HG03025 (cell line): ENCODE results near the gene ZNF441.
"Not testable (repeated sequence)": the region's sequence is repeated elsewhere in the genome, so short reads cannot be mapped to it uniquely, and the experiment has no call there.

Source experiments
- ATAC-seq: cut with Tn5 transposase; IDR thresholded peaks from one replicate; pipeline ENCODE4 v1.9.1; 2021; ENCODE audit warnings: mild to moderate bottlenecking, moderate library complexity; ENCODE audit not compliant: unreplicated experiment, low FRiP score

Gene ZNF441

DNA sequence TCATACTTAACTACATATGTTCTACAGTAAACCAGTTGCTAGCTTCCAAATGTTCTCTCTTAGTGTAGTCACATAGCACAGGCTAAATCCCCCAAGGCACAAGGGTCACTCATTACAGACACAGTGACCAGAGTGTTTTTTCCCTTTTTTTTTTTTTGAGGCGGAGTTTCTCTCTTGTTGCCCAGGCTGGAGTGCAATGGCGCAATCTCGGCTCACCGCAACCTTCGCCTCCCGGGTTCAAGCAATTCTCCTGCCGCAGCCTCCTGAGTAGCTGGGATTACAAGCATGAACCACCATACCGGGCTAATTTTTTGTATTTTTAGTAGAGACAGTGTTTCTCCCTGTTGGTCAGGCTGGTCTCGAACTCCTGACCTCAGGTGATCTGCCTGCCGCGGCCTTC lies 9.9 kb downstream of the ZNF441 start:
- ATAC-seq = not testable (repeated sequence)

DNA sequence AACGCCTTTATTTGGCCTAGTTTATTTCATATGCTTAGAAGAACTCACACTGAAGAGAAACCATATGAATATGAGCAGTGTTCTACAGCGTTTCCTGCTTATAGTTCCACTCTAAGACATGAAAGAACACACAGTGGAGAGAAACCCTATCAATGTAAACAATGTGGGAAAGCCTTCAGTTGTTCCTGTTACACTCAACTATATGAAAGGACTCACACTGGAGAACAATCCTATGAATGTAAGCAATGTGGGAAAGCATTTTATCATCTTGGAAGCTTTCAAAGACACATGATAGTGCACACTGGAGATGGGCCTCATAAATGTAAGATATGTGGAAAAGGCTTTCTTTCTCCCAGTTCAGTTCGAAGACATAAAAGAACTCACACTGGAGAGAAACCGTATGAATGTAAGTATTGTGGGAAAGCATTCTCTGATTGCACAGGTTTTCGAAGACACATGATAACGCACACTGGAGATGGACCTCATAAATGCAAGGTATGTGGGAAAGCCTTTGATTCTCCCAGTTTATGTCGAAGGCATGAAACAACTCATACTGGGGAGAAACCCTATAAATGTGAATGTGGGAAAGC lies 13.7 kb downstream of the ZNF441 start:
- ATAC-seq = no peak

DNA sequence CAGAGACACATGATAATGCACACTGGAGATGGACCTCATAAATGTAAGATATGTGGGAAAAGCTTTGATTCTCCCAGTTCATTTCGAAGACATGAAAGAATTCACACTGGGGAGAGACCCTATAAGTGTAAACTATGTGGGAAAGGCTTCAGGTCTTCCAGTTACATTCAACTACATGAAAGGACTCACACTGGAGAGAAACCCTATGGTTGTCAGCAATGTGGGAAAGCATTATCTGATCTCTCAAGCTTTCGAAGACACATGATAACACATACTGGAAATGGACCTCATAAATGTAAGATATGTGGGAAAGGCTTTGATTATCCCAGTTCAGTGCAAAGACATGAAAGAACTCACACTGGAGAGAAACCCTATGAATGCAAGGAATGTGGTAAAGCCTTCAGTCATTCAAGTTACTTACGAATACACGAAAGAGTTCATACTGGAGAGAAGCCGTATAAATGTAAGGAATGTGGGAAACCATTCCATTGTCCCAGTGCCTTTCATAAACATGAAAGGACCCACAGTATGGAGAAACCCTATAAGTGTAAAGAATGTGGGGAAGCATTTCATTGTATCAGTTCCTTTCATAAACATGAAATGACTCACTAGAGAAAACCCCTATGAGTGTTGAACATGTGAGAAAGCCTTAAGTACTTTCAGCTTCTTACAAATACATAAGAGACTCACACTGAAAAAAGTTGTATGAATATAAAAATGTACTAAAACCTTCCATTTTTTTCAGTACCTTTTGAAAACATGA lies 14.7 kb downstream of the ZNF441 start:
- ATAC-seq = no peak

DNA sequence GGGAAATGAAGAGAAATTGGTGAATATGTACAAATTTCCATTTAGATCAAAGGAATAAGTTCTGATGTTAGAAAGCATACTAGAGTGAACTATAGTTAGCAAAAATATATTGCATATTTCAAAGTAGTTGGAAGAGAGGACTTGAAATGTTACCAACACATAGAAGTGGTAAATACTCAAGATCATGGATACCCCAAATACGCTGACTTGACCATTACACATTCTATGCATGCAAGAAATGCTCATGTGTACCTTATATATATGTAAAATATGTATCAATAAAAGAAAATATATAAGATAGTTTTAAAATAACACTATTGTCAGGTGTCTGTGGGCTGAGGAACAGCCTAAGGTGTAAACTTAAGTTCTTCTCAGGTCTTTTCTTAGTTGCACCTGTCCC lies 17.0 kb downstream of the ZNF441 start:
- ATAC-seq = no peak

DNA sequence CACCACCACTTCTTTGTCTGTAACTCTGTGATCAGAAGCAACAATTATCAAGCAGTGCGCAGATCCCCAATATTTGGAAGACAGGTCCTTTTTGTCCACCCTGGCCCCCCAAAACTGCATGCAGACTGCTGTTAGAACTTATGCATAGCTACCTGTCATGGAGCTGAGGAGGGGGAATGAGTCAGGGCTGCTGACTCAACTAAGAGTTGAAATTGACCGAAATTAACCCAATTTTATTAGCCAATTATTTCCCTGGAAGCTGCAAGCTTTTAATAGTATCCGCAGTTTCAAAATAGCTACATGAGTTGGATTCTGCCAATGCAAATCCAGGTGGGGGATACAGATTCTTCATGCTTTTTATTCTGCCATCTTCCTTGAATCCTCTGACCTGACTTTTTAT lies 17.6 kb downstream of the ZNF441 start:
- no peak for ATAC-seq

DNA sequence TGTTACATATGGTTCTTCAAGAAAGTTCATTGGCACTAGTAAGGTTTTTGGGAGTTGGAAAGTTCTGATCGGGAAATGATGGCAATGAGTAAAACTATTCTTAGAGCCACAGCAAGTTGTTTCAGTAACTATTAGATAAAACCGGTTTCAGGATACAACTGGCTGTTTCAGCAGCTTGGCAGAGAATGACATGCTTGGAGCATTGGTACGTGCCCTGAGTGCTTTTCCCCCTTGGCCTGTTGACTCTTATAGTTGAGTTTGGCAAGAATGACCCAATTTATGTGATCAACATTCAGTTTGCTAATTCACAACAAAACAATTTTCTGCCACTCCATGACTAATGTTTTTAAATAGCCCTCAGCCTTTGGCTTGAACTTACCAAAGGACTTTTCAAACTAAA lies 20.7 kb downstream of the ZNF441 start:
- ATAC-seq = no peak

DNA sequence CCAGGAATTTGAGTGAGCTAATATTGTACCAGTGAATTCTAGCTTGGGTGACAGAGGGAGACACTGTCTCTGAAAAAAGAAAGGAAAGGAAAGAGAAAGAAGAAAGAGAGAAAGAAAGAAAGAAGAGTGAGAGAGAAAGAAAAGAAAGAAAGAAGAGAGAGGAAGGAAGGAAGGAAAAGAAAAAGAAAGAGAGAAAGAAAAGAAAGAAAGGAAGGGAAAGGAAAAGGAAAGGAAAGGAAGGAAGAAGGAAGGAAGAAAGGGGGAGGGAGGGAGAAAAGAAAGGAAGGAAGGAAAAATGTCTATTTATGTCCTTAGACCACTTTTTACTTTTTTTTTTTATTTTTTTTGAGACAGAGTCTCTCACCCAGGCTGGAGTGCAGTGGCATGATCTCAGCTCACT lies 26.1 kb downstream of the ZNF441 start:
- ATAC-seq = no peak

DNA sequence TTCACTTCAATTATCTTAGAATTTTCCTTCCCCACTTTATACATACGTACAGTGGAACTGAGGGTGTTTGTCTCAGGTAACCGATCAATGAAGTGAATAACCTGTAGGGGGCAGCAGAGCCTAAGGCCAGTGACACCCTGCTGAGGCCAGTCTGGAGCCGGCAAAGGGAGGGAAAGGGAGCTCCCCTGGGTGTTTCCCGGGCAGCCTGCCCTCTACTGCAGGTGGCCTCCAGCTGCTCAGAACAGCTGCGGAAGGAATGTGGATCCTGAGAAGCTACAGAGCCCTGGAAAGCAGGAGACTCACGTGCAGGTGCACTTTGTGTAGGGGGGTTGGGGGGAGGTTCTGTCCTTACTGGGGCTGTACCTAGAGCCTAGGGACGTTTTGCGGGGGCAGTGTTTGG lies 30.7 kb downstream of the ZNF441 start:
- peak; percentile 40 for ATAC-seq

DNA sequence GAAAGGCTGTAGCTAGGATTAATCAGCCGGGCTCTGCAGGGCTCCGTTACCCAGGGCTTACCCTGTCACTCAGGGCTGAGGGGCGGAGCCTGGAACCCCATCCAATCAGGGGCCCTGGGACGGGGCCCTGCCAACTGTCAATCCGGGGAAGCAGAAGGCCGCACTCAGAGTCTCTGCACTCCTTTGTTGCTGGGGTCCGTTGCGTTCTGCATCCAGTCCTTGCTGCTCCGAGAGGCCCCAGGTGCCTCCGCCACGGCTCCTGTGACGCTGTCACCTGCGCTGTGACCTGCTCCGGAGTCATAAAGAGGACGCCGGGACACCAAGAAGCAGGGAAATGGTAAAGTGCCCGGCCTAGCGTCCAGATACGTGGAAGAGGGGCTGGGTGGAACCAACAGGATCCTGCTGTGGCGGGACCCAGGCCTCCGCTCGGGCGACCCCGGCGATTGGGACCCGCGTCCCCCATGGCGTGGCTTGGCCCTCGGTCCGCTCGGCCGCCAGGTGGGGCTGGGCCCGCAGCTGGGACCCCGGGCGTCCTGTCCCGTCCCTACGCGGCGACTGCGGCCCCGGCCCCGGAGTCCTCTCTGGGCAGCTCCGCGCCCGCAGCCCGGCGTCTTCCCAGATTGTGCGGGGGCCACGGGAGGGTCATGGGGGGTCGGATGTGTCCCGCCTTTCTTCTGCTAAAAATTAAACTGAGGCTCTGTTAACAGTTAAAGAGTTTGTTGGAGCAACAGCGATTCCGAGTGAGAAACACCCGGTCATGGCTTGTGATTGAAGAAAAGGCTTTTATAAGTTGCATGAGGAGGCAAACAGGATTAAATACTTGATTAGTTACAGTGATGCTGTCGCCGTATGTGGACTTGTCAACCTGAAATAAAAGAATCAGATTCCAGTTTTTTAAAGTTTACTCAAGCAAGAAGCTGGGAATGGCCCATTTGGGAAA lies 31.9 kb downstream of the ZNF441 start, which contains the start of gene ZNF491:
ZNF491 (plus strand) TSS at position 133 of the 940 bp plus-strand sequence. CDS start 7,431 bp downstream, outside the sequence.
- peak; percentile 87 for ATAC-seq

DNA sequence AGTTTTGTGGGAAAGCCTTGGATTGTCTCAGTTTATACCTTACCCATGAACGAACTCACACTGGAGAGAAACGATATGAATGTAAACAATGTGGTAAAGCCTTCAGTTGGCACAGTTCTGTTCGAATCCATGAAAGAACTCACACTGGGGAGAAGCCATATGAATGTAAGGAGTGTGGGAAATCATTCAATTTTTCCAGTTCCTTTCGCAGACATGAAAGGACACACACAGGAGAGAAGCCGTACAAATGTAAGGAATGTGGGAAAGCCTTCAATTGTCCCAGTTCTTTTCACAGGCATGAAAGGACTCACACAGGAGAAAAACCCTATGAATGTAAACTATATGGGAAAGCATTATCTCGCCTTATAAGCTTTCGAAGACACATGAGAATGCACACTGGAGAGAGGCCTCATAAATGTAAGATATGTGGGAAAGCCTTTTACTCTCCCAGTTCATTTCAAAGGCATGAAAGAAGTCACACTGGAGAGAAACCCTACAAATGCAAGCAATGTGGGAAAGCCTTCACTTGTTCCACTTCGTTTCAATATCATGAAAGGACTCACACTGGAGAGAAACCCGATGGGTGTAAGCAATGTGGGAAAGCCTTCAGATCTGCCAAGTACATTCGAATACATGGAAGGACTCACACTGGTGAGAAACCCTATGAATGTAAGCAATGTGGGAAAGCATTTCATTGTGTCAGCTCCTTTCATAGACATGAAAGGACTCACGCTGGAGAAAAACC lies 39.7 kb downstream of the ZNF441 start:
- no peak for ATAC-seq

DNA sequence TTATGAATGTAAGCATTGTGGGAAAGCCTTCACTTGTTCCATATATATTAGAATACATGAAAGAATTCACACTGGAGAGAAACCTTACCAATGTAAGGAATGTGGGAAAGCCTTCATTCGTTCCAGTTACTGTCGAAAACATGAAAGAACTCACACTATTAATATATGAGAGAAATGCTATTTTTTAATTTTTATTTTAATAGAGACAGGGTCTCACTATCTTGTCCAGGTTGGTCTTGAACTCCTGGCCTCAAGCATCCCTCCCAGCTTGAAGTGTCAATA lies 40.2 kb downstream of the ZNF441 start:
- no peak for ATAC-seq

DNA sequence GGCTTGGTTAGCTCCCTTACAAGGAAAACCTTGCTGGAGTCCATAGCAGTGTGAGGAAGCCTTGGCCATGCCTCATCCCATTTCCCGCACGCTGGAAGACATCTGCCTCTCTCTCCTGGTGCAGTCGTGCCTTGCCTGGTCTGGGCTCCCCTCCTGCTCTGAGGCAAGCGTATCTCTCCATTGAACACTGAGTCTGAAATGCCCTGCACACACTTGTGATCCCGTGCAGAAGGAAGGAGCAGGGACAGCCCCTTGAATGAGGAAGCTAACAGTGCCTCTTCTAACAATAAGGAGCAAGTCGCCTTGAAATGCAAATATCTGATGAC lies 46.9 kb downstream of the ZNF441 start:
- peak; percentile 21 for ATAC-seq

DNA sequence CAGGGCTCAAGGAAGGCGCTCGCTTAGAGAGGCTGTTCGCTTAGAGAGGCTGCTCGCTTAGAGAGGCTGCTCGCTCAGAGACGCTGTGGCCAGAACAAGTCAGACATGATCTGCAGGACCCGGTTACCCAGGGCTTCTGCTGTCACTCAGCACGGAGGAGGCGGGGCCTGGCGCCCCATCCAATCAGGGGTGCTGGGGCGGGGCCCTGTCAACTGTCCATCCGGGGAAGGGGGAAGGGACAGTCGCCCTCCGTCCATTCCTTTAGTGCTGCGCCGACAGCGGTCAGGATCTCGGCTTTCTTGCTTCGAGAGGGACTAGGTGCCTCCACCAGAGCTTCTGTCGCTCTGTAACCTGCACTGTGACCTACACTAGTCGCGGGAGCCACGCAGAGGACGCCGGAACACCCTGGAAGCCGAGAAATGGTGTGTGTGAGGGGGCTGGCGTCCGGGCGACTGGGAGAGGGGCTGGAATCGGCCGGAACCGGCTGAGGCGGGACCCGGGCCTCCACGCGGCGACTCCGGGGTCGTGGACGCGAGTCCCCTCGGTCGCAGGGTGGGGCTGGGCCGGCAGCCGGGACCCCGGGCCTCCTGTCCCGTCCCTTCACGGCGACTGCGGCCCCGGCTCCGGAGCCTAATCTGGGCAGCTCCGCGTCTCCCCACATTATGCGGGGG lies 47.4 kb downstream of the ZNF441 start, which contains the start of gene ZNF440:
ZNF440 (plus strand) TSS at position 245 of the 671 bp plus-strand sequence; CDS start at position 420, 175 bp downstream.
- peak; percentile 79 for ATAC-seq

DNA sequence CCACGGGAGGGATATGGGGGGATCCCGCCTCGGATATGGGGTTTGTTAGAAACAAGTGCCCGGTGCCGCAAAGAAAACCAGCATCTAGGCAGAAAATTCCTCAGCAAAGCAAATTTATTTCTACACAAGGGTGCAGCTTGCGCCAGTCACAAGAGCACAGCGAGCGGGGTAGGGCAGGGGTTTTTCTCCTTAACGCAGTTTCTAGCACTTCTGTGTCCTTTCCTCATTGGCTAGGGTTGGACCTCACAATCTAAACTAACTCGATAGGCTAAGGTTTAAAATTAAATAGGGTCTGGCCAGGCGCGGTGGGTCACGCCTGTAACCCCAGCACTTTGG lies 47.9 kb downstream of the ZNF441 start:
- ATAC-seq = no peak

DNA sequence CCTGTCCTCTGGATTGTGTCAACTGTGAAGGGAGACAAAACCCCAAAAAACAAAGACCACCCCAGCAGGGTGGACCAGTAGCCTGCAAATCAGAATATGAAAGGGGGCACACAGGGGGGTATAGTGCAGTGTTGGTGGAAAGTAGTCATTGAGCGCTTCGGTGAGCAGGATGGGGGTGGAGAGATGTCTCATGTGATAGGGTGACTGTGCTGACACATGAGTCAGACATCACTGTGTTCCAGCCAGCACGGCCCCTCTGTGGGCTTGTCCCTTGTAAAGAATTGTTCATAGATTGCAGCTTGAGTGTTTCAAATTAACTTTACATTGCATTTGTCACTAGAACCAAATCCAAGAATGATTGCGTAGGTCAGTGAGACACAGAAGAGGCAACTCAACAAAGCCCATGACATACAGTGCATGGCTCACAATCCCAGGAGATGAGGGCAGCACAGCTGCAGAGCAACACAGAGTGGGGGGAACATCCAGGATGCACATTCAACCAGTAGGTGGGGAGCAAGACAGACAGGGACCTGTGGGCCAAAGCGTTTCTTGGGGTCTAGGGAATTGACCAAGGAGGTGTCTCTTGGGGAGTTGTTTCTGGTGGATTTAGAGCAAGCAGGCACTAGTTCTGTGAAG lies 54.8 kb downstream of the ZNF441 start:
- no peak for ATAC-seq

DNA sequence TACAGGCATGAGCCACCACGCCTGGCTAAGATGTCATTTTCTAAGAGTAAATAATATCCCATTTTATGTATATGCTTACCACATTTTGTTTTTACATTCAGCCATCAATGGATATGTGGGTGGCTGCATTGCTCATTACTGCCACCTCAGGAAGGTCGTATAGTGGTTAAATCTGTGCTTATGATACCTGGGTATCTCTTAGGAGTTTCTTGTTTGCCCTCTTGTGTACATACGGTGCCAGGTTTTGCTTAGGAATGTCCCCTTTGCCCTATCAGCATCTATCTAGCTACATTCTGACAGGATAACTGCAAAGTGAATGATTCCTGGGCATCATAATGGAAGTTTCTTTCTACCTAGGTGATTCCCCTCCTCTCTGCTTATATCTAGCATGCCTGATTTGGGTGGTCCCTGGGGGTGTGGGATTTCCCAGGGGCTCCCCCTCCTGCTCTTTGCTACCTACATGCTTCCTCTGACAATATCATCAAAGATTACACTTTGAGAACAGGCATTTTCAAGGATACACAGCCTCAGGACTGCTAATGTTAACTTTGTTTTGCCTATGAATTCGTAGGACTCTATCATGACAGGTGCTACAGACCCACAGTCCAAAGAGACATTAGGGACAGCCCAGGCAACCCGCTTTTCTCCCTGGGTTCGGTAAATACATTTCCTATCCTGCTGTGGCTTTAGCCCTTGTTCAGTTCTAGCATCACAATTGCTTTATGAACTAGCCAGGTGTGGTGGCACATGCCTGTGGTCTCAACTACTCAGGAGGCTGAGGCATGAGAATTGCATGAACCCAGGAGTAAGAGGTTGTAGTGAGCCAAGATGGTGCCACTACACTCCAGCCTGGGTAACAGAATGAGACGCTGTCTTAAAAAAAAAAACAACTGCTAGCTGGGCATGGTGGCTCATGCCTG lies 62.4 kb downstream of the ZNF441 start:
- not testable (repeated sequence) for ATAC-seq

DNA sequence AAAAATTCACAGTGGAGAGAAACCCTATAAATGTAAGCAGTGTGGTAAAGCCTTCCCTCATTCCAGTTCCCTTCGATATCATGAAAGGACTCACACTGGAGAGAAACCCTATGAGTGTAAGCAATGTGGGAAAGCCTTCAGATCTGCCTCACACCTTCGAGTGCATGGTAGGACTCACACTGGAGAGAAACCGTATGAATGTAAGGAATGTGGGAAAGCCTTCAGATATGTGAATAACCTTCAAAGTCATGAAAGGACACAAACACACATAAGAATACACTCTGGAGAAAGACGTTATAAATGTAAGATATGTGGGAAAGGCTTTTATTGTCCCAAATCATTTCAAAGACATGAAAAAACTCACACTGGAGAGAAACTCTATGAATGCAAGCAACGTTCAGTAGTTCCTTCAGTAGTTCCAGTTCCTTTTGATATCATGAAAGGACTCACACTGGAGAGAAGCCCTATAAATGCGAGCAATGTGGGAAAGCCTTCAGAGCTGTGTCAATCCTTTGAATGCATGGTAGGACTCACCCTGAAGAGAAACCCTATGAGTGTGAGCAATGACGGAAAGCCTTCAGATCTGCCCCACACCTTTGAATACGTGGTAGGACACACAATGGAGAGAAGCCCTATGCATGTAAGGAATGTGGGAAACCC lies 65.6 kb downstream of the ZNF441 start:
- ATAC-seq = no peak

DNA sequence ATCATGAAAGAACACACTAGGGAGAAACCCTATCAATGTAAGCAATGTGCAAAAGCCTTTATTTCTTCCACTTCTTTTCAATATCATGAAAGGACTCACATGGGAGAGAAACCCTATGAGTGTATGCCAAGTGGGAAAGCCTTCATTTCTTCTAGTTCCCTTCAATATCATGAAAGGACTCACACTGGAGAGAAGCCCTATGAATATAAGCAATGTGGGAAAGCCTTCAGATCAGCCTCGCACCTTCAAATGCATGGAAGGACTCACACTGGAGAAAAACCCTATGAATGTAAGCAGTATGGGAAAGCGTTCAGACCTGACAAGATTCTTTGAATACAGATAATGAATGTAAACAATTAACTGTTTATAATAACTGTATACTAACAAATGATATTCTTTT lies 66.7 kb downstream of the ZNF441 start:
- ATAC-seq = no peak
